NCI-H146 treated with DMSO at 0.1 percent for 48 hours (cell line): ENCODE measurements around the gene TMX4.
"Not testable (repeated sequence)": the region's sequence is repeated elsewhere in the genome, so short reads cannot be mapped to it uniquely, and the experiment has no call there.

Experiments
- DNase-seq: peaks from one replicate; lab custom pipeline; 2025; ENCODE audit not compliant: unreplicated experiment; lab: John Stamatoyannopoulos, UW

Gene TMX4, protein sequence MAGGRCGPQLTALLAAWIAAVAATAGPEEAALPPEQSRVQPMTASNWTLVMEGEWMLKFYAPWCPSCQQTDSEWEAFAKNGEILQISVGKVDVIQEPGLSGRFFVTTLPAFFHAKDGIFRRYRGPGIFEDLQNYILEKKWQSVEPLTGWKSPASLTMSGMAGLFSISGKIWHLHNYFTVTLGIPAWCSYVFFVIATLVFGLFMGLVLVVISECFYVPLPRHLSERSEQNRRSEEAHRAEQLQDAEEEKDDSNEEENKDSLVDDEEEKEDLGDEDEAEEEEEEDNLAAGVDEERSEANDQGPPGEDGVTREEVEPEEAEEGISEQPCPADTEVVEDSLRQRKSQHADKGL

DNA sequence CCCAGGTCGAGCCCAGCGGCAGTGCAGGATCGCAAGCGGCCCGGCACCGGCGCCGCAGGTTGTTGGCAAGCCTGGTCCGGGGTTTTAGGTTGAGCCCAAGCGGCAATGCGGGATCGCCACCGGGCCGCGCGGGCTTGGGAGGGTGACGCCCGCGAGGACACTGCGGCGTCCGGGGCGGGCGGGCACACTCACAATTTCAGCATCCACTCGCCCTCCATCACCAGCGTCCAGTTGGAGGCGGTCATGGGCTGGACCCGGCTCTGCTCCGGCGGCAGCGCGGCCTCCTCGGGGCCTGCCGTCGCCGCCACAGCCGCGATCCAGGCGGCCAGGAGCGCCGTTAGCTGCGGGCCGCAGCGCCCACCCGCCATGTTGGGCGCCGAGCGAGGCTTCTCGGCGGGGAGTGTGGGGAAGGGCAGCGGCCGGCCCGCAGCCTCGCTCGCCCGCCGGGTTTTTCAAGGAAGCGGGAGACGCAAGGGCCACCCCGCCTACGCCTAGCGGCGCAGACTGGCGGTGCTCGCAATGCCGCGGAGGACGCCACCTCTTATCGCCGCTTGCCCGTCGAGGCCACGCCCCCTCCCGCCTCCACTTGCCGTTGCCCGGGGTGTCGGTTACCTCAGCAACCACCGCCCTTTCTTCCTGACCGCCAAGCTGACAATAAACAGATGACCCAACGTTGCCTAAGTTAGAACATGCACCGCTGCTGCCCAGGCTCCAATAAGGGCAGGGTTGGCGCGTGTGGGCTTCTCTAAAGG lies at the start of gene TMX4:
Gene TMX4 (minus strand): TSS at position 516 of the 752 bp plus-strand sequence. CDS start 148 bp downstream, at position 368.
- peak; percentile 98 for DNase-seq

DNA sequence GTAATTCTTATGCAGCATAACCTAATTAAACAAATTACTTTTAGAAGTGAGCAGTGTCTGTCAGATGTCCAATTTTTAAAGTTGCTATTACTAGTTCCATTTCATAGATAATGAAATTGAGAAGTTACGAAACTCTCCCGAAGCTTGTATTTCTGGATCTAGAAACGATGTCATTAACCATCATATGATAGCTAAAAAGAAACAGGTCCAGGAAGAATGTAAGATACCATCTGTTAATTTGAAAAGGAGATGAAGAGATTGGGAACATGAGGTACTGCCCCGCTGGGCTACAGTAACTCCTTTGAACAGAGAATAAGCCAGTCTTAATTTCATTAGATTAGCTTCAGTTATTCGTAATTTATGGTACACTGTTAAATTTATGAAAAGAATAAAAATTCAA lies 47.5 kb upstream of the TMX4 start:
- no peak for DNase-seq

DNA sequence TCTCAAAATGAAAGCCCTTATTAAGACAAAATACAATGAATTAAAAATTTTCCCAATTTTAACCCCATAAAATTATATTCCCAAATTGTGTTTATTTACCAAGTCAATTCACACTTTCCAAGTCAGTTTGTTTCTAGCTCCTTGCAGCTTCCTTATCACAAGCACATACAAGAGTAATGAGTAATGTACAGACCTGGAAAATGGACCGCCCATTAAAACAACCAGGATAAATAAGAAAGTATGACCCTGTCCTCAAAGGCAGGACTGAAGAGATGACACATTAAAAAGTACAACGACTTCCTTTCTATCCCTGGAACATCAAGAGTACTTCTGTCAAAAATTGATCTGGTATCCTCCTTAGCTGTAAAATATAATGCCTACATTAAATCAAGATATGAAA lies 47.1 kb upstream of the TMX4 start:
- no peak for DNase-seq

DNA sequence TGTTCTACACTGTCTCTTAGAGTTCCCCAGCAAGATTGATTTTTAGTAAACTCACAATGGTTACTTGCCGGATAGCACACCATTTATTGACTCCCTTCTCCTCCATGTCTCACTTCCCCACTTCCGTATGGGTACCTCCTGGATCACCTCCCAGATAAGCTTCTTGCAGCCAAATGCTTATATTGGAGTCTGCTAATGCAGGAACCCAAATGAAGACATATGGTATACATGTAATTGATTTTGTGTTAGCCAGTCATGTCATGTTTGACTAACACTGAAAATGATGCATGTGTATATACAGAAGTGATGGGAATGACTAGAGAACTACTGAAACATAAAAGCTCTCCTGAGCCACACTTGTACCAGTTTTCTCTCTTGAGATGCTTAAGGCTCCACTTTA lies 46.1 kb upstream of the TMX4 start:
- DNase-seq: no peak

DNA sequence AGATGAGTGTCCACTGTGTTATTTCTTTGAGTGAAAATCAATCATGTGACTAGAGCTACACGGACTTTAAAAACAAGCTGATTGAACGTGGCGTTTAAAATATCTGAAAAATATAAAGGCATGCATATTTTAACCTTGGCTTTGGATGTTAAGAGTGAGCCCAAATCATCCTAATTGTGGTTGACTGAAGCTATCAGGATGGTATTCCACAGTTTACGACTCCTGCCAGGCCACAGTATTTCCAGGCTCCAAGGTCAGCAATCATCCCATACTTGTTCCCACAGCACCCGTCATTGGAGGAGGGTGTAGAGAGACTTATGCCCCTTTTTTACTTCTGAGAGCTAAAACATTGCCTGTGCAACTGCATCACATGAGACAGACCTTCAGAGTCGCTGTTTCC lies 43.2 kb upstream of the TMX4 start:
- DNase-seq: no peak

DNA sequence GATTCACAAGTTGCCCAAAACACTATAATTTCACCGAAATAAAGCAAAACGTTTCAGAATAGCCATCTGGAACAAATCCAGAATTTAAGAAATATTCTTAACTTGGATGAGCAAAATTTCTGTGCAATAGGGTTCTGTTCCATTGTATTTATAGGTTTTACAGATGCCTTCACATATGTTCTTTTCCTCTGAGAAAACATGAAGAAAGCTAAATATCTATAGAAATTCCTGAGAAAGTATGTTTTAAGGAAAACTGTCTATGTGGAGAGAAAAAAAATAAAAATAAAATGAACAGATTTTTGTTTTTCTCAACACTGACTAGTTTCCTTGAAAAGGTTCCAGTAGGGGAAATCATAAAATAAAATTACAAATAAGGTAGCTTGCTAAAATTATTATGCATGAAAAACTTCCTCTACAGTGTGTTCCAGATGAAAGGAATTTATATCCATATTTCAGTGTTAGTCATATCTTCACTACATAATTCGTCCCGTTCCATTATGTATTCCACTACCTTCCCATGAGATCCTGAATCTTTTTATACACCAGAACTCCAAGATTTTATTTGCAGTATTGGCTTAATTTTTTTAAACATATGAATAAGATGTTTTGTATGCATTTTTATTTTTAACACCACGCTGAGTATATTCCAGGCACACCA lies 42.4 kb upstream of the TMX4 start:
- DNase-seq: no peak

DNA sequence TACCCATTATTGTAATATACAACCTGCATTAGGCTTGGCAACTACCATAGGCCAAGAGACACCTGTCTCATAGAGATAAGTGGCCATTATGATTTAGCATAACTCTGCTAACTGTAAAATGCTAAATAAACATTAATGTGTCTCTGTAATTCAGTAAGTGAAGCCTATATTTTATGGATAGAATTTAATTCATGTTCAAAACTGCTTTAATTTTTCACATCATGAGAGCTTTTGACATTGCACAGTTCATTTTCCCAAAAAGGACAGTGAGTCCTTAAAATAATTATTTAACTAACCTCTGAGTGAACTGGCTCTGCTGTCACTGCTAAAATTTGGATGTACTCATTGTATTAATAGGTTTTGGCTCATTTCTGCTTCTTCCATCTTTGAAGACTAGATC lies 41.4 kb upstream of the TMX4 start:
- no peak for DNase-seq

DNA sequence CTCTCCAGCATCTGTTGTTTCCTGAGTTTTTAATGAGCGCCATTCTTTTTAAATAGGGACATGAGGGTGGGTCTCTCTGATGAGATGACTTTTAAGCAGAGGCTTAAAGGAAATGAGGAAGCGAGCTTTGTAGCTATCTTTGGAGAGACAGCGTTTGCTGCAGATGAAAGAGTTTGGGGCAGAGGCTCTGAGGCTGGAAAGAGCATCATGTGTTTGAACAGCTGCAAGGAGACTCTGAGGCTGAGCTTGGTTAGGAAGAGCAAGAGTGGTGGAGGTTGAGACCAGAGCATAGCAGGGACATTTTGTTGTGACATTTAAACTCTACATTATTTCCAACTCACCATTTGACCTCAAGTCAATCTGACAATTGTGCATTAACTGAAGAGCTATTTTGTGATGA lies 38.3 kb upstream of the TMX4 start:
- no peak for DNase-seq

DNA sequence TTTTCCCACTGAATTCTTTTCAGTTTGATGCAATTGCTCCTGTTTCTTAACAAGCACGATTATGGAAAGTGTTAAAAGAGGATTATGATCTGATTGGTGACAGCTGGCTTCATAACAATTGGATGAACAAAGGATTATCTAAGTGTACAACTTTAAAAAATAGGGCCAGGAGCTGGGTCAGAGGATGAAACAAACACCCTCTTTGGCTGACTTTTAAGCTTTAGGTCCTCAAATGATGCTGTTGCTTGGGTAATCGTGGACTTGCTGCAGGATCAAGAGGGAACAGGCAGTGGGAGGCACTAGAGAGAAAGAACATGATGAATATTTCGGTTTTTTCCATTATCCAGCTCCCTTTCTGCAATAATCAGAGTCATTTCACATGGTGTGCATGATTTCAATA lies 35.5 kb upstream of the TMX4 start:
- DNase-seq: no peak

DNA sequence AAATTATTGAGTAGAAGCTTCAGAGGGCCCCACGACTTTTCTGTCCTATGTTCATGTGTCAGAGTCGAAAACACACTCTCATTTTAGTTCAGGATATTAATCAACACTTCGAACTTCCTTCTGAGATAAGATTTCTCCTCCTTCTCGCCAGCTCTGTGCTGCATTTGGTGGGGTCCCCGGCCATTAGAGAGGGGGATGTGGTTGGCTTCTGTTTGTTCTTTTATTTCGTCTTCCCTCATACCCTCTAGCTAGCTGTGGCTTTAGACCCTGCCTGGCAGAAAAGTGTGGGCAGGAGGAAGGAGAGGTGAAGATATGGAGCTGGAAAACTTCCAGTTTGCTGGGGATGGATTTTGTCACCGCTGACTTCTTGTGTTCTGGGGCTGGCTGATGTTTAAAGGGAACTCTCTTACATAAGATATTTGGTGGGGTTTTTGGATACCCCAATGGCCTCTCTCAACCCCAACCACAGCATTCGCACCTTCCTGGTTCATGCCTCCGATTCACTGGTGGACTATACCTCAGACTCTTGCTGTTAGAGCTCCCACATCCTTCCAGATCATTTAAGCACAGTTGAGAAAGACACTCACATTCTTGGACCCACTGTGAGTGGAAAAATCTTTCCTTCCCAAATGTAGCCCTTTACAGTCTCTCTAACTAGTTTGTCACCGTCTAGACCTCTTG lies 30.7 kb upstream of the TMX4 start:
- DNase-seq: no peak

DNA sequence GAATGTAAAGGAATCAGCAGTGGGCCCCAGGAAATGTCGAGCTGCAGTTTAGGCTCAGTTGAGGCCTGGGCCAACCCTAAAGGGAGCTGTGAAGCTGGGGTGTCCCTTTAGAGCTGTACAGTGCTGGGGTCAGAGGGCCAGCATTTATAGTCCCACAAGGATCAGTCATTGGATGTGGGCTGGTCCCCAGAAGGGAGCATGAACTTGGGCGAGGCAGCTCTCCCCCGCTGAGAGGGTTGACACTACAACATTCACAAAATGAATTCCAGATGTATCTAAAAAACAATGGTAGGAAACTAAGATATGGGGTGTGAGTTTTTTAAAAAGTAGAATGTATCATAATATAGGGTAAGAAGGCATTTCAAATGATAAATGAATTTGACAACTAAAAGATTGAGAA lies 29.7 kb upstream of the TMX4 start:
- no peak for DNase-seq

DNA sequence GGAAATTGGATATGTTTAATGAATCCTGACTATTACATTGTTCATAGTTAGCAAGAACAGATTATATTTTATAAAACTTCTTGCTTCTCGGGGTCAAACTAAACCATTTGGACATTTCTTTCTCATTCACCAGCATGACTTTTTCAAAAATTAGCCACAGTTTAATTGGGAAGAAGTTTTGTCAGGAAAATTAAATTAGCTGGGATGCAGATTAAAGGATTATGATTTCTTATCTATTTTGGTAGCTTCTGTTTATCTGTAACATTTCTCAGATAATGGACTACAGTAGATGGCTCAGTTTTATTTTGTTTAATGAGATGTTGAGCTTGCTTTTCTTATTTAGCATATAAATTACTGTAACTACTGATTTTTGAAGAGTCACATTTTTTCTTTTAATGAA lies 26.4 kb upstream of the TMX4 start:
- DNase-seq: no peak

DNA sequence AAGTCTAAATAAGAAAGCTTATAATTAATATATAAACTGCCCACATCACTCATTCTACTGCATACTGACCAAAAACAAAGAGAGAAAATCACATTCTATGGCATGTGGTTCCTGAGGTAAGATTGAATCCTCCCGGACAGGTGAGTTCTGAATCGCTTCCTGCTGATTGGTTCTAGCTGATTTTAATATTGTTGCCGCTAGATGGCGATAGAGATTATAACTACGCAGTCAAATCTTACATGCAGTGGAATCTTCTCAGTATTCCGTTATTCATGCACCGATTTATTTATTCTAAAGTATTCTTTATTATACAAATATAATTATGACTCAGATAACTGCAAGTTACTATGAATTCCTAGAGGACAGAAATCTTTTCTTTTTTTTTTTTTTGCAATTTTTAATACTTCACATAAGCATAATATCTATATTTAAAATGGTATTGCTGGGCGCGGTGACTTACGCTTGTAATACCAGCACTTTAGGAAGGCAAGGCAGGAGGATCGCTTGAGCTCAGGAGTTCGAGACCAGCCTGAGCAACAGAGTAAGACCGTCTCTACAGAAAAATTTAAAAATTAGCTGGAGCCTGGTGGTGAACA lies 24.2 kb upstream of the TMX4 start:
- peak; percentile 91 for DNase-seq

DNA sequence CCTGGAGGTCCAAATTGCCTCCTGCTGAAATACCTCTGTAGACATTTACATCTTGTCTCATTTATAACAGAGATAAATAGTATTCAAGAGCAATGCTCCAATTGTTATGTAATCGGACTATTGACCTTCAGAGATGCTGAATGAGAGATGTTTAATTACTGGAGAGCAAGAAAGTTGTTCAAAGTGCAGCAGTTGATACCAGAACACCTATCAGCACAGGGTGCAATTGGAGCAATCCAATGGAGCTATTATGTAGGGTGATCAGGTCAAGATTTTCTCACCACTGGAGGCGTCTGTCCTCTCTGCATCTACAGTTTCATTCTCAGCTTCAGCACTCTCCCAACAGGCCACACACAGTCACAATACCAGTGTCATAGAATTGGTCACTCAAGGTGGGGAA lies 19.5 kb upstream of the TMX4 start:
- no peak for DNase-seq

DNA sequence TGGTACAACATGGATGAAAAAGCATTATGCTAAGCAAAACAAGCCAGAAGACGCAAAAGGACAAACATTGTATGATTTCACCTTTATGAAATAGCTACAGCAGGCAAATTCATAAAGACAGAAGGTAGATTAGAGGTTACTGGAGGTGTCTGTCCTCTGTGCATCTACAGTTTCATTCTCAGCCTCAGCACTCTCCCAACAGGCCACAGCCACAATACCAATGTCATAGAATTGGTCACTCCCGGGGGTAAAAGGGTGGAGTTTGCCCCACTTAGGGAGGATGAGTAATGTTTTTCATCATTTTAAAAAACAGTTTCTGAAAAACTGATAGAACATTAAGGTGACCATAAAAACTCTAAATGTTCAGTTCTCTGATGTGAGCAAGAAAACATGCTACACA lies 17.2 kb upstream of the TMX4 start:
- DNase-seq: no peak

DNA sequence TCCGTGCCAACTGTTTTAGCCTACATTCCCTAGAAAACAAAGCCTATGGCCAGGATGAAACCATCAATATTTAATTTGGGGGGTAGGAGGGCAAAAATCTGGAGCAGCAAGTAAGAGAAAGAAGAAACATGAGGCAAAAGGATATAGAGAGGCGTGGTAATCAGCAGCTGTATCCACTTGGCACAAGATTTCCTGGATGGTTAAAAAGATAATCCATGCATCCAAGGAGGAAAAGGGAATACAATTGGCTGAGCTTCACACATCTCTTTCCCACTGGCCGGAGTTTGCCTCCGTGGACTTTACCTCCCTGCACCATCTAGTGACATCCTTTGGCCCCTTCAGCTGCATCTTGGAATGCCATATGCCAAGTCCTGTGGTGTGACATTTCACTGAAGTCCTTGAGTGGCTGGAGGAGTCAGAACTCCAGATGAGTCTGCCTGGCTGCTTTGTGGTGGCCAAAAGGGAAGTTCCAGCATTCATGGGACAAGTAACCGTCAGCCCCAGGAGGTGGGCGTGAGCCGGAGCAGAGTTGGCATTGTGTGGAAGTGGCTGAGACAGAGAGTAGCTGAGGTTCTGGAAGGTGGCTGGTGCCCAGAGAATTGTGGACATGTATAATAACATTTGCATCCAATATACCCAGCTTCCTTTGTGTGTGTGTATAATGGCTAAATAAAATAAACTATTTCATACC lies 13.7 kb upstream of the TMX4 start:
- no peak for DNase-seq

DNA sequence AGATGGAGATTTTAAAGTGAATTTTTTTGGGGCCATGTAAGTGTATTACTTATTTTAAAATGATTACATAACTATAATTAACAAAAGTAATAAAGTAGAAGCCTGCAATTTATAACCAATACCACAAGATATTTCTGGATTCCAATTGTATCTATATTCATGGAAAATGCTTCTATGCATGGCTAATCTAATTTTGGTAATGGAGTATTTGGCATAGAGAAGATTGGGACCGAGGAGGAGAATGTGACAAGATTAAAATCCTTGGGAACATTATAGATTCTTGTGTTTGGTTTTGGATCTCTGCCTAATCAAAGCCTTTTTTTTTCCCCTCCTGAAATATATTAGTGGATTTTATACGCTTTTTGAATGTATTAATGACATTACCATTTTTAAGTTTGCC lies 12.9 kb upstream of the TMX4 start:
- DNase-seq: no peak

DNA sequence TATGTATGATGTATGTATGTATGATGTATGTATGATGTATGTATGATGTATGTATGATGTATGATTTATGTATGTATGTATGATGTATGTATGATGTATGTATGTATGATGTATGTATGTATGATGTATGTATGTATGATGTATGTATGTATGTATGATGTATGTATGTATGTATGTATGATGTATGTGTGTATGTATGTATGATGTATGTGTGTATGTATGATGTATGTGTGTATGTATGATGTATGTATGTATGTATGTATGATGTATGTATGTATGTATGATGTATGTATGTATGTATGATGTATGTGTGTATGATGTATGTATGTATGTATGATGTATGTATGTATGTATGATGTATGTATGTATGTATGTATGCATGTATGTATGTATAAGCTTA lies 12.0 kb upstream of the TMX4 start:
- DNase-seq: not testable (repeated sequence)

DNA sequence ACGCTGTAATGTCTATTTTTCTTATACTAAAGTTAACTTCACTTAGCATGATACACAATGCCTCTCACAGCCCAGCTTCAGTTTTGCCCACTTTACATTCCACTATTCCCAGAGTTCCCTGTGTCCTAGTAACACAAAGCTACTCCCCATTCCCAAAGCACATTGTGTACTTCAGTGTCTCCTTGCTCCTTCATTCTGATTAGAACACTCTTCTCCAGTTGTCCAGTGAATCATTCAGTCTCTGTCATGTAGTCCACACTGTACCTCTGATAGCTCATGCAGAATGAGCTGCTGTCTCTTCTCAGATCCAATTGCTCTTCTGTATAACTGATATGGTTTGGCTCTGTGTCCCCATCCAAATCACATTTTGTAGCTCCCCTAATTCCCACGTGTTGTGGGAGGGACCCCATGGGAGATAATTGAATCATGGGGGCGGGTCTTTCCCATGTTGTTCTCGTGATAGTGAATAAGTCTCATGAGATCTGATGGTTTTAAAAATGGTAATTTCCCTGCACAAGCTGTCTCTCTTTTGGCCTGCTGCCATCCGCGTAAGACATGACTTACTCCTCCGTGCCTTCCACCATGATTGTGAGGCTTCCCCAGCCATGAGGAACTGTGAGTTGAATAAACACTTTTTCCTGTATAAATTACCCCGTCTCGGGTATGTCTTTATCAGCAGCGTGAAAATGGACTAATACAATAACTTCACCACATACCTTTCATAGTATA lies 2.1 kb upstream of the TMX4 start:
- DNase-seq: no peak
